Liver (tissue), 9 donors: ENCODE data around the gene SLC4A7. TPM values are rescaled to one million over a fixed set of nuclear protein-coding genes. Genes with fewer than 3 reads are reported as not detected.

Experiments used
- DNase-seq: peaks from one replicate; pipeline ENCODE4 v3.0.0-alpha.2; 2017; ENCODE audit warnings: low spot score
- H3K27ac ChIP-seq, 2 donors: one replicate each; pipeline ENCODE4 v1.7.0; 2013; ENCODE audit warnings: inconsistent platforms in 2 of 2, low read length in 2 of 2, control low read depth in 1 of 2, low read depth in 1 of 2, mild to moderate bottlenecking in 1 of 2
- H3K27me3 ChIP-seq, 4 donors: one replicate each; pipeline versions ENCODE4 v1.6.1 to v1.7.0; 2013; ENCODE audit warnings: low read length in 3 of 4, inconsistent platforms in 1 of 4, mild to moderate bottlenecking in 1 of 4, moderate library complexity in 1 of 4; ENCODE audit not compliant: control insufficient read depth in 4 of 4, insufficient read depth in 4 of 4
- H3K36me3 ChIP-seq, 4 donors: one replicate each; pipeline versions ENCODE4 v1.6.1 to v1.7.0; 2013; ENCODE audit warnings: low read length in 3 of 4, mild to moderate bottlenecking in 3 of 4, low read depth in 1 of 4, moderate library complexity in 1 of 4; ENCODE audit not compliant: control insufficient read depth in 4 of 4, insufficient read depth in 3 of 4
- H3K4me1 ChIP-seq, 4 donors: one replicate each; pipeline versions ENCODE4 v1.6.1 to v1.7.0; 2013; ENCODE audit warnings: low read length in 3 of 4, mild to moderate bottlenecking in 3 of 4, moderate library complexity in 1 of 4; ENCODE audit not compliant: control insufficient read depth in 4 of 4, insufficient read depth in 4 of 4
- H3K4me3 ChIP-seq, 3 donors: one replicate each; pipeline versions ENCODE4 v1.6.1 to v1.7.0; 2013; ENCODE audit warnings: low read length in 3 of 3, control low read depth in 1 of 3, low read depth in 1 of 3, mild to moderate bottlenecking in 1 of 3
- H3K9ac ChIP-seq, 2 donors: one replicate each; pipeline ENCODE4 v1.7.0; 2013; ENCODE audit warnings: low read length in 2 of 2, mild to moderate bottlenecking in 2 of 2, moderate library complexity in 2 of 2, control low read depth in 1 of 2, low read depth in 1 of 2
- H3K9me3 ChIP-seq, 4 donors: one replicate each; pipeline versions ENCODE4 v1.6.1 to v1.7.0; 2013; ENCODE audit warnings: low read length in 3 of 4; ENCODE audit not compliant: control insufficient read depth in 4 of 4
- ATF3 ChIP-seq: IDR thresholded peaks from 2 replicates; pipeline ENCODE4 v1.6.1; 2016; ENCODE audit warnings: antibody characterized with exemption
- CTCF ChIP-seq: fragments of 150-350 bp; IDR thresholded peaks from 2 replicates; pipeline ENCODE4 v1.5.1; 2017; ENCODE audit warnings: improper control_type of control experiment, low read depth, low read length; ENCODE audit not compliant: missing input control
- EGR1 ChIP-seq, 2 donors: IDR thresholded peaks; 2 replicates each; pipeline ENCODE4 v1.6.1; 2016 to 2018; ENCODE audit warnings: antibody characterized with exemption in 2 of 2, low read depth in 2 of 2
- FOXA1 ChIP-seq: IDR thresholded peaks from 2 replicates; pipeline ENCODE4 v1.6.1; 2016; ENCODE audit warnings: antibody characterized with exemption
- FOXA2 ChIP-seq: IDR thresholded peaks from 2 replicates; pipeline ENCODE4 v1.6.1; 2016; ENCODE audit warnings: antibody characterized with exemption
- GABPA ChIP-seq, 2 donors: IDR thresholded peaks in 1 of 2; conservative IDR thresholded peaks in 1 of 2; 2 replicates each; pipeline ENCODE4 v1.6.1; 2016; ENCODE audit warnings: antibody characterized with exemption in 2 of 2, mild to moderate bottlenecking in 1 of 2, moderate library complexity in 1 of 2
- HNF4A ChIP-seq, 2 donors: conservative IDR thresholded peaks; 2 replicates each; pipeline ENCODE4 v1.6.1; 2016; ENCODE audit warnings: antibody characterized with exemption in 2 of 2, mild to moderate bottlenecking in 2 of 2
- HNF4G ChIP-seq: IDR thresholded peaks from 2 replicates; pipeline ENCODE4 v1.6.1; 2016; ENCODE audit warnings: antibody characterized with exemption
- JUND ChIP-seq, 2 donors: IDR thresholded peaks; 2 replicates each; pipeline ENCODE4 v1.6.1; 2016; ENCODE audit warnings: antibody characterized with exemption in 2 of 2
- NR2F2 ChIP-seq: IDR thresholded peaks from 2 replicates; pipeline ENCODE4 v1.6.1; 2016; ENCODE audit warnings: antibody characterized with exemption
- RAD21 ChIP-seq, 2 donors: IDR thresholded peaks; 2 replicates each; pipeline ENCODE4 v1.6.1; 2016; ENCODE audit warnings: antibody characterized with exemption in 2 of 2, mild to moderate bottlenecking in 2 of 2
- RXRA ChIP-seq, 2 donors: IDR thresholded peaks; 2 replicates each; pipeline ENCODE4 v1.6.1; 2017 to 2018; ENCODE audit warnings: antibody characterized with exemption in 2 of 2, mild to moderate bottlenecking in 1 of 2
- SP1 ChIP-seq: IDR thresholded peaks from 2 replicates; pipeline ENCODE4 v1.6.1; 2018; ENCODE audit warnings: antibody characterized with exemption, mild to moderate bottlenecking
- TAF1 ChIP-seq: conservative IDR thresholded peaks from 2 replicates; pipeline ENCODE4 v1.6.1; 2016; ENCODE audit warnings: antibody characterized with exemption, mild to moderate bottlenecking
- YY1 ChIP-seq: IDR thresholded peaks from 2 replicates; pipeline ENCODE4 v1.6.1; 2016; ENCODE audit warnings: antibody characterized with exemption, mild to moderate bottlenecking
- WGBS: extraction: QIAGEN DNeasy Blood & Tissue Kit; methylation state at CpG from one replicate; pipeline ENCODE4 v1.1.7; 2013; 5-methylcytosine and 5-hydroxymethylcytosine counted together
- polyA plus RNA-seq, 2 donors: library from polyadenylated mRNA; stranded (reverse) in 1 of 2; unstranded in 1 of 2; fragments of 200-250 nt in 1 of 2; fragments of >200 nt in 1 of 2; fragmentation: Nextera tagmentation in 1 of 2; extraction: Ambion mirVana in 1 of 2; gene quantifications; one replicate each; pipeline versions ENCODE4 v1.2.1 to v1.2.3, GENCODE V29; 2013 to 2015
- total RNA-seq, 2 donors: library from RNA; depleted of rRNA; stranded (reverse); fragments of >200 nt; gene quantifications; one replicate each; pipeline ENCODE4 v1.2.3, GENCODE V29; 2014
- TF ChIP-seq, protein P1 (sequence below): IDR thresholded peaks from 2 replicates; pipeline ENCODE4 v1.6.1; 2016; ENCODE audit warnings: antibody characterized with exemption
- TF ChIP-seq, protein P2 (sequence below): IDR thresholded peaks from 2 replicates; pipeline ENCODE4 v1.6.1; 2016; ENCODE audit warnings: antibody characterized with exemption
- TF ChIP-seq, protein P3 (sequence below): IDR thresholded peaks from 2 replicates; pipeline ENCODE4 v1.6.1; 2016; ENCODE audit warnings: antibody characterized with exemption, mild to moderate bottlenecking
- donor health status: healthy.
- donor health status: healthy.
- donor health status: healthy.
- donor health status: healthy.
- donor health status: healthy.

The SLC4A7 gene
- total and polyA plus RNA-seq, 4 donors: 0.76 to 9.8 (median 4.1) TPM

GRCh38 chr3:27511724-27512422, 27.7 kb upstream of the SLC4A7 start:
- no peak overlapping the region for H3K4me3 ChIP-seq
- no peak overlapping the region for H3K27ac ChIP-seq
- H3K9ac ChIP-seq: no peak overlapping the region
- 57% methylated on average over 5 of the region's 5 CpGs for WGBS
- DNase-seq: no peak
- no peaks in the 10 kb centered on the region for H3K9me3 ChIP-seq
- TF ChIP-seq HNF4A (conservative IDR thresholded peaks at IDR 0.05) (no peak), TAF1 (no peak)
- no peaks in the 10 kb centered on the region for H3K27me3 ChIP-seq
- no peaks in the 10 kb centered on the region for H3K4me1 ChIP-seq
- H3K36me3 ChIP-seq: no peaks in the 10 kb centered on the region

DNA sequence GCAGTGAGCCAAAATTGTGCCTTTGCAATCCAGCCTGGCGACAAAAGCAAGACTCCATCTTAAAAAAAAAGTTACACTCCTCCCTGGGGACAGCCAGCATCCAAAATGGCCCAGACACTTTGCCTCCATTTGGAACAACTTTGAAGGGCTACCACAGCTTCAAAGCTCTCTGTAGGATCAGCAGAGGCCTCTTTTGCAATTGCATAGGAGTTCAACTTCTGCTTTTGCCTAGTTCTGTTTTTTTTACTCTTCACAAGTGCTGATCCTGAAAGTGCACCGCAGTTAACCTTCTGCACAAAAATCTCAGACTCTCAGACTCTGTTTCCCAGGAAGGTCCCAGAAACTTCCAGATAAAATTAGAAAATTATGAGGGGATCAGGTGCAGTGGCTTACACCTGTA, 25.2 kb upstream of the SLC4A7 start:
- WGBS: 91% methylated on average over 2 of the region's 2 CpGs
- no peak for DNase-seq
- Histone ChIP-seq H3K9ac (no peak overlapping the region), H3K27me3 (no peaks in the 10 kb centered on the region), H3K4me3 (no peak overlapping the region), H3K36me3 (no peaks in the 10 kb centered on the region), H3K4me1 (no peaks in the 10 kb centered on the region), H3K9me3 (no peaks in the 10 kb centered on the region), H3K27ac (no peak overlapping the region)
- TF ChIP-seq FOXA2: no peak
- TF ChIP-seq, protein P1, sequence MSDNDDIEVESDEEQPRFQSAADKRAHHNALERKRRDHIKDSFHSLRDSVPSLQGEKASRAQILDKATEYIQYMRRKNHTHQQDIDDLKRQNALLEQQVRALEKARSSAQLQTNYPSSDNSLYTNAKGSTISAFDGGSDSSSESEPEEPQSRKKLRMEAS: no peak
- no peak for TF ChIP-seq FOXA1
- TF ChIP-seq GABPA (IDR thresholded peaks at IDR 0.05 in 1 of 2, conservative IDR thresholded peaks at IDR 0.05 in 1 of 2): no peak
- no peak for TF ChIP-seq YY1
- TF ChIP-seq, protein P2, sequence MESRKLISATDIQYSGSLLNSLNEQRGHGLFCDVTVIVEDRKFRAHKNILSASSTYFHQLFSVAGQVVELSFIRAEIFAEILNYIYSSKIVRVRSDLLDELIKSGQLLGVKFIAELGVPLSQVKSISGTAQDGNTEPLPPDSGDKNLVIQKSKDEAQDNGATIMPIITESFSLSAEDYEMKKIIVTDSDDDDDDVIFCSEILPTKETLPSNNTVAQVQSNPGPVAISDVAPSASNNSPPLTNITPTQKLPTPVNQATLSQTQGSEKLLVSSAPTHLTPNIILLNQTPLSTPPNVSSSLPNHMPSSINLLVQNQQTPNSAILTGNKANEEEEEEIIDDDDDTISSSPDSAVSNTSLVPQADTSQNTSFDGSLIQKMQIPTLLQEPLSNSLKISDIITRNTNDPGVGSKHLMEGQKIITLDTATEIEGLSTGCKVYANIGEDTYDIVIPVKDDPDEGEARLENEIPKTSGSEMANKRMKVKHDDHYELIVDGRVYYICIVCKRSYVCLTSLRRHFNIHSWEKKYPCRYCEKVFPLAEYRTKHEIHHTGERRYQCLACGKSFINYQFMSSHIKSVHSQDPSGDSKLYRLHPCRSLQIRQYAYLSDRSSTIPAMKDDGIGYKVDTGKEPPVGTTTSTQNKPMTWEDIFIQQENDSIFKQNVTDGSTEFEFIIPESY: no peak
- TF ChIP-seq, protein P3, sequence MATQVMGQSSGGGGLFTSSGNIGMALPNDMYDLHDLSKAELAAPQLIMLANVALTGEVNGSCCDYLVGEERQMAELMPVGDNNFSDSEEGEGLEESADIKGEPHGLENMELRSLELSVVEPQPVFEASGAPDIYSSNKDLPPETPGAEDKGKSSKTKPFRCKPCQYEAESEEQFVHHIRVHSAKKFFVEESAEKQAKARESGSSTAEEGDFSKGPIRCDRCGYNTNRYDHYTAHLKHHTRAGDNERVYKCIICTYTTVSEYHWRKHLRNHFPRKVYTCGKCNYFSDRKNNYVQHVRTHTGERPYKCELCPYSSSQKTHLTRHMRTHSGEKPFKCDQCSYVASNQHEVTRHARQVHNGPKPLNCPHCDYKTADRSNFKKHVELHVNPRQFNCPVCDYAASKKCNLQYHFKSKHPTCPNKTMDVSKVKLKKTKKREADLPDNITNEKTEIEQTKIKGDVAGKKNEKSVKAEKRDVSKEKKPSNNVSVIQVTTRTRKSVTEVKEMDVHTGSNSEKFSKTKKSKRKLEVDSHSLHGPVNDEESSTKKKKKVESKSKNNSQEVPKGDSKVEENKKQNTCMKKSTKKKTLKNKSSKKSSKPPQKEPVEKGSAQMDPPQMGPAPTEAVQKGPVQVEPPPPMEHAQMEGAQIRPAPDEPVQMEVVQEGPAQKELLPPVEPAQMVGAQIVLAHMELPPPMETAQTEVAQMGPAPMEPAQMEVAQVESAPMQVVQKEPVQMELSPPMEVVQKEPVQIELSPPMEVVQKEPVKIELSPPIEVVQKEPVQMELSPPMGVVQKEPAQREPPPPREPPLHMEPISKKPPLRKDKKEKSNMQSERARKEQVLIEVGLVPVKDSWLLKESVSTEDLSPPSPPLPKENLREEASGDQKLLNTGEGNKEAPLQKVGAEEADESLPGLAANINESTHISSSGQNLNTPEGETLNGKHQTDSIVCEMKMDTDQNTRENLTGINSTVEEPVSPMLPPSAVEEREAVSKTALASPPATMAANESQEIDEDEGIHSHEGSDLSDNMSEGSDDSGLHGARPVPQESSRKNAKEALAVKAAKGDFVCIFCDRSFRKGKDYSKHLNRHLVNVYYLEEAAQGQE: no peak
- TF ChIP-seq CTCF: no peak
- TF ChIP-seq SP1: no peak
- TF ChIP-seq EGR1 (IDR thresholded peaks at IDR 0.05; ENCODE audit: low read depth in 2 of 2): no peak
- no peak for TF ChIP-seq ATF3
- no peak for TF ChIP-seq HNF4G
- no peak for TF ChIP-seq NR2F2
- TF ChIP-seq RXRA (IDR thresholded peaks at IDR 0.05): no peak
- TF ChIP-seq RAD21 (IDR thresholded peaks at IDR 0.05): no peak
- TF ChIP-seq TAF1: no peak
- TF ChIP-seq HNF4A (conservative IDR thresholded peaks at IDR 0.05): no peak
- TF ChIP-seq JUND (IDR thresholded peaks at IDR 0.05): no peak
